MCF 10A (cell line): Measurements from ENCODE around the gene SREBF1. TPM values are rescaled to one million over a fixed set of nuclear protein-coding genes. Genes with fewer than 3 reads are reported as not detected.

Experiments used
- BruUV-seq: library from RNA; stranded (reverse); fragments of 400-500 nt; replicated peaks from 2 replicates; lab custom pipeline; 2021; lab: Mats Ljungman, UMichigan
- CTCF ChIA-PET: fragments of 300-600 bp; sonication (Branson Sonifier 250); formaldehyde crosslinking; extraction: SDS; loops from one replicate; lab custom pipeline; 2021; ENCODE audit warnings: antibody characterized with exemption, inconsistent platforms; lab: Yijun Ruan, JAX
- POLR2A ChIA-PET: fragments of 300-600, 350-650 bp; sonication (Branson Sonifier 250); formaldehyde crosslinking; extraction: SDS; loops from one replicate; lab custom pipeline; 2020; ENCODE audit warnings: antibody characterized with exemption, inconsistent platforms; lab: Yijun Ruan, JAX
- DNase-seq: peaks from one replicate; pipeline ENCODE4 v3.0.0-alpha.2; 2018; ENCODE audit not compliant: unreplicated experiment
- H3K27ac Mint-ChIP-seq: one replicate; pipeline ENCODE4 v1.8.0; 2022; ENCODE audit warnings: mild to moderate bottlenecking, low read depth, mixed read lengths; ENCODE audit not compliant: unreplicated experiment
- H3K27me3 Mint-ChIP-seq: one replicate; pipeline ENCODE4 v1.8.0; 2022; ENCODE audit warnings: mixed read lengths; ENCODE audit not compliant: insufficient read depth, unreplicated experiment
- H3K36me3 Mint-ChIP-seq: one replicate; pipeline ENCODE4 v1.8.0; 2022; ENCODE audit warnings: mild to moderate bottlenecking, moderate library complexity, mixed read lengths; ENCODE audit not compliant: insufficient read depth, unreplicated experiment
- H3K4me1 Mint-ChIP-seq: one replicate; pipeline ENCODE4 v1.8.0; 2022; ENCODE audit warnings: mixed read lengths; ENCODE audit not compliant: insufficient read depth, unreplicated experiment
- H3K4me3 Mint-ChIP-seq: one replicate; pipeline ENCODE4 v1.8.0; 2022; ENCODE audit warnings: mild to moderate bottlenecking, moderate library complexity, mixed read lengths; ENCODE audit not compliant: unreplicated experiment
- H3K9me3 Mint-ChIP-seq: one replicate; pipeline ENCODE4 v1.8.0; 2022; ENCODE audit warnings: mixed read lengths; ENCODE audit not compliant: unreplicated experiment
- intact Hi-C: fragments of 100-400 bp; cut with micrococcal nuclease; formaldehyde crosslinking; loops from 2 replicates; pipeline ENCODE4 v1.14.1; 2022
- total RNA-seq: library from RNA; stranded (reverse); gene quantifications from 2 replicates; pipeline ENCODE4 v1.2.3, GENCODE V29; 2022
- TF ChIP-seq, protein P1 (sequence below): fragments of 200-600 bp; IDR thresholded peaks from one replicate; pipeline ENCODE4 v1.8.0; 2022; ENCODE audit warnings: antibody characterized with exemption, mild to moderate bottlenecking; ENCODE audit not compliant: unreplicated experiment

The SREBF1 gene
- total RNA-seq, 1 experiment from 2014 or later = 87.1 TPM

DNA sequence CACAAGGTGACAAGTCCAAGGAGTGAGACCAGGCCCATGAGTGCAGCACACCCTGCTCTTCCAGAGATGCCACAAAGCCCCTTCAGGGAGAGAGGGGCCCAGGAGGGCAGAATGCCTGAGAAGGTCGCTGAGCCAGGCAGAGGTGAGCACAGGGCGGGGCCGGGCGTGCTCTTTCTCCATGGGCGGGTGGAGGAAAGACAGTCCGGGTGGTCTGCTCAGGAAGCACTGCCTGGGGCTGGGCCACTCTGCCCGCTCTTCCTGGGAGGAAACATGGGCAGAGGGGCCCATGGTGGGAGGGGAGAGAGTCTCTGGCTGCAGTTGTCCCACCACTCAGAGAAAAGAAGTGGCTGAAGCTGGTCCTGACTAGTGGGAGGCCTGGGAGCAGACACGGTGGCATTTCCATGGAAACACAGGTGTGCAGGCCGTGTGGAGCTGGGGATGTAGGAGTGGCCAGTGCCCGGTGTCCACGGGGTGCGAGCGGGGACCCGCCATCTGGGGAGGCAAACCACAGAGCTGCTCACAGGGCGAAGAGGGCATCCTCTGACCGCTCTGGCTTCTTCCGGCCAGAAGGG, 10.4 kb upstream of the SREBF1 start:
- POLR2A ChIA-PET = interaction anchor here (0.6 to 4.5 kb wide), 2 partner anchors 10 to 164 kb away, joined by 4 to 15 read pairs; partner anchors contain the start of gene SREBF1
- DNase-seq = no peak
- no peaks in the 10 kb centered on the region for H3K9me3 Mint-ChIP-seq
- no TSS peak for BruUV-seq
- no peaks in the 10 kb centered on the region for H3K27me3 Mint-ChIP-seq
- peaks cover 10% of the 10 kb centered on the region for H3K36me3 Mint-ChIP-seq
- H3K4me3 Mint-ChIP-seq = no peak overlapping the region
- intact Hi-C loops = no loop called here
- CTCF ChIA-PET = interaction anchor here (1.0 to 1.7 kb wide), 2 partner anchors 12 to 35 kb away, joined by 4 to 8 read pairs; no protein-coding TSS in a partner anchor
- TF ChIP-seq, protein P1, sequence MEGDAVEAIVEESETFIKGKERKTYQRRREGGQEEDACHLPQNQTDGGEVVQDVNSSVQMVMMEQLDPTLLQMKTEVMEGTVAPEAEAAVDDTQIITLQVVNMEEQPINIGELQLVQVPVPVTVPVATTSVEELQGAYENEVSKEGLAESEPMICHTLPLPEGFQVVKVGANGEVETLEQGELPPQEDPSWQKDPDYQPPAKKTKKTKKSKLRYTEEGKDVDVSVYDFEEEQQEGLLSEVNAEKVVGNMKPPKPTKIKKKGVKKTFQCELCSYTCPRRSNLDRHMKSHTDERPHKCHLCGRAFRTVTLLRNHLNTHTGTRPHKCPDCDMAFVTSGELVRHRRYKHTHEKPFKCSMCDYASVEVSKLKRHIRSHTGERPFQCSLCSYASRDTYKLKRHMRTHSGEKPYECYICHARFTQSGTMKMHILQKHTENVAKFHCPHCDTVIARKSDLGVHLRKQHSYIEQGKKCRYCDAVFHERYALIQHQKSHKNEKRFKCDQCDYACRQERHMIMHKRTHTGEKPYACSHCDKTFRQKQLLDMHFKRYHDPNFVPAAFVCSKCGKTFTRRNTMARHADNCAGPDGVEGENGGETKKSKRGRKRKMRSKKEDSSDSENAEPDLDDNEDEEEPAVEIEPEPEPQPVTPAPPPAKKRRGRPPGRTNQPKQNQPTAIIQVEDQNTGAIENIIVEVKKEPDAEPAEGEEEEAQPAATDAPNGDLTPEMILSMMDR = no peak
- H3K27ac Mint-ChIP-seq = no peak overlapping the region
- no peaks in the 10 kb centered on the region for H3K4me1 Mint-ChIP-seq

DNA sequence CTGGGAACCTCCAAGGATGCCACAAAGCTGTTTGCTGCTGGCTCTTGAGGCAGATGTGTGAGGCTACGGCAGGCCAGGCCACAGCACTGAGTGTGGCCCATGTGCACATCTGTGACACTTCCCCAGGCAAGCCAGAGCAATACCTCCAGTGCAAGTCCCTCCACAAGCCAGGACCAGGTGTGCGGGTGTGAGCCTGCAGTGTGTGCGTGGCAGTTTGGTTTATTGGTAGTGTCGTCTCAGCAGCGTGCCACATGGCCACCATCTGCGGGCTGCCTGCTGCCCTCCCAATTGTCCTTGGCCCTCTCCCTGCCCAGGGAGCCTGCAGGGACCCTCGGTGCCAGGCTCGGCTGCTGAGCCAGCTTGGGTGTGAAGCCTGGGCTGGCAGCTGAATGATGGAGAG, 9.9 kb upstream of the SREBF1 start:
- H3K27ac Mint-ChIP-seq = no peak overlapping the region
- no TSS peak for BruUV-seq
- POLR2A ChIA-PET = interaction anchor here (0.6 to 4.5 kb wide), 3 partner anchors 10 to 163 kb away, joined by 3 to 15 read pairs (median 4); partner anchors contain the start of gene SREBF1
- no peak for DNase-seq
- CTCF ChIA-PET = interaction anchor here (0.6 kb wide), 1 partner anchor 196 kb away, joined by 4 read pairs; no protein-coding TSS in a partner anchor
- no peak overlapping the region for H3K4me3 Mint-ChIP-seq
- no peaks in the 10 kb centered on the region for H3K9me3 Mint-ChIP-seq
- peaks cover 10% of the 10 kb centered on the region for H3K36me3 Mint-ChIP-seq
- no peaks in the 10 kb centered on the region for H3K27me3 Mint-ChIP-seq
- TF ChIP-seq, protein P1 = no peak
- intact Hi-C loops = no loop called here
- H3K4me1 Mint-ChIP-seq = no peaks in the 10 kb centered on the region

DNA sequence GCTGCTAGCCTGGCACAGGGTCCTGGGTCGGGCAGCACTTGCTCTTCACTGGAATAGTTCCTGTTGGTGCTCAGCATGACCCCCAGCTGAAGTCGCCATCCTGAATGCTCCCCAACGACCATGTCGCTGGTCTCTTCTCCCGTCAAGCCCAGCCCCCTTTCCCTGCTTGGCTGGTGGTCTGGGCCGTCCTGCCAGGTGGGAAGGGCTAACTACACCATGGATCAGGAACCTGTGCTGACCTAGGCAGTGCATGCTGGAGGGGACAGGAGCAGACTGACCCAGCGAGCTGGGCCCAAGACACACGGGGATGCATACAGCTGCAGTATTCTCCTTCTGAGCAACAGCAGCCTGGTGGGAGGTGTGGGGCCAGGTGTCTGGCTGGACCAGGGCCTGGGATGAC, 9.2 kb upstream of the SREBF1 start:
- H3K4me1 Mint-ChIP-seq = peaks cover 4% of the 10 kb centered on the region
- ChIA-PET POLR2A (interaction anchor here (0.8 kb wide), 1 partner anchor 33 kb away, joined by 3 read pairs; no protein-coding TSS in a partner anchor), CTCF (interaction anchor here (0.6 to 1.1 kb wide), 2 partner anchors 33 to 196 kb away, joined by 3 to 4 read pairs; no protein-coding TSS in a partner anchor)
- H3K36me3 Mint-ChIP-seq = peaks cover 6% of the 10 kb centered on the region
- H3K27ac Mint-ChIP-seq = no peak overlapping the region
- DNase-seq = no peak
- no peak overlapping the region for H3K4me3 Mint-ChIP-seq
- no peaks in the 10 kb centered on the region for H3K27me3 Mint-ChIP-seq
- intact Hi-C loops = no loop called here
- no peaks in the 10 kb centered on the region for H3K9me3 Mint-ChIP-seq
- BruUV-seq = no TSS peak
- TF ChIP-seq, protein P1 = no peak

DNA sequence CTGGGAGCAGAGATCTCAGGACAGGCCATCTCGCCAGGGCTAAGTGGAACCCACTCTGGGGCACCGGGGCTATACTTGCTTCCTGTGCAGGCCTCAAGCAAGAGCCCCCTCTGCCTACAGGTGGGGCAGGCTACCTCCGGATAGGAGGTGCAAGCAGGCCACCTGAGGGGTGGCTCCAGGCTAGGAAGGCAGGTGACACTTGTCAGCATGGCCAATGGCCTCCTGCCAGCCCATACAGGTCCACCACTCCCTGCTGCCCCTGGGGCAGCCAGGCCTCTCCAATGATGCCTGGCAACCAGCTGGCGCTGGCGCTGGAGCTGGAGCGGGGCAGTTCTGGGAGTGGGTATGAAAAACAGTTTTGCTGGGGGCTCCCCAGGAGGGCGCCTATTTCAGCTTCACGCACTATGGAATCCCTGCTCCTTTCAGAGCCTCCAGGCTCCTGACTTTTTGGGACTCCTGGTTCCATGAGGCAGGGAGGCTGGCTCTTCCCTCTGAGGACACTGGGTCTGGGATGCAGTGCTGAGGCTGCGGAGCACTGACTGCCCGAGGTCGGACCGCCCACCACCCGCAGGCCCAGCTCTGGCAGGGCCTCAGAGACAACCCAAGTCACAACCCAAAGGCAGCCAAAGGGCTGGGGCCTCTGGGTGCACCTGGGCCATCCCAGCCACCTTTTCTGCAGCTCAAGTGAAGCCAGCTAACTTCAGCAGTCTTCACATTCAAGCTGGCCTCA, 8.4 kb upstream of the SREBF1 start:
- TF ChIP-seq, protein P1 = no peak
- no peaks in the 10 kb centered on the region for H3K27me3 Mint-ChIP-seq
- intact Hi-C loops = no loop called here
- H3K4me3 Mint-ChIP-seq = no peak overlapping the region
- peaks cover 7% of the 10 kb centered on the region for H3K4me1 Mint-ChIP-seq
- peaks cover 4% of the 10 kb centered on the region for H3K36me3 Mint-ChIP-seq
- no peak for DNase-seq
- CTCF ChIA-PET = interaction anchor here (0.6 to 5.3 kb wide), 3 partner anchors 14 to 278 kb away, joined by 3 to 39 read pairs (median 3); no protein-coding TSS in a partner anchor
- BruUV-seq = no TSS peak
- H3K27ac Mint-ChIP-seq = peak overlapping the region; percentile 39
- POLR2A ChIA-PET = interaction anchor here (0.9 kb wide), 1 partner anchor 181 kb away, joined by 4 read pairs; no protein-coding TSS in a partner anchor
- no peaks in the 10 kb centered on the region for H3K9me3 Mint-ChIP-seq
